Dermis microvascular lymphatic vessel endothelial cell (primary cell): ENCODE results near the gene PDE8B. TPM values are rescaled to one million over a fixed set of nuclear protein-coding genes. Genes with fewer than 3 reads are reported as not detected.
A peak's percentile ranks its signal among the peaks of the same experiment; 100 is the strongest.

Experiments
- DNase-seq, 2 donors: peaks; one replicate each; pipeline versions ENCODE4 v3.0.0 to v3.0.0-alpha.2; 2010; ENCODE audit warnings: low read depth in 2 of 2
- total RNA-seq: library from RNA; depleted of rRNA; stranded (reverse); fragments of >200 nt; gene quantifications from 2 replicates; pipeline ENCODE4 v1.2.1, GENCODE V29; 2014

Gene PDE8B
- total RNA-seq, 1 donor from 2014 or later: not detected

DNA sequence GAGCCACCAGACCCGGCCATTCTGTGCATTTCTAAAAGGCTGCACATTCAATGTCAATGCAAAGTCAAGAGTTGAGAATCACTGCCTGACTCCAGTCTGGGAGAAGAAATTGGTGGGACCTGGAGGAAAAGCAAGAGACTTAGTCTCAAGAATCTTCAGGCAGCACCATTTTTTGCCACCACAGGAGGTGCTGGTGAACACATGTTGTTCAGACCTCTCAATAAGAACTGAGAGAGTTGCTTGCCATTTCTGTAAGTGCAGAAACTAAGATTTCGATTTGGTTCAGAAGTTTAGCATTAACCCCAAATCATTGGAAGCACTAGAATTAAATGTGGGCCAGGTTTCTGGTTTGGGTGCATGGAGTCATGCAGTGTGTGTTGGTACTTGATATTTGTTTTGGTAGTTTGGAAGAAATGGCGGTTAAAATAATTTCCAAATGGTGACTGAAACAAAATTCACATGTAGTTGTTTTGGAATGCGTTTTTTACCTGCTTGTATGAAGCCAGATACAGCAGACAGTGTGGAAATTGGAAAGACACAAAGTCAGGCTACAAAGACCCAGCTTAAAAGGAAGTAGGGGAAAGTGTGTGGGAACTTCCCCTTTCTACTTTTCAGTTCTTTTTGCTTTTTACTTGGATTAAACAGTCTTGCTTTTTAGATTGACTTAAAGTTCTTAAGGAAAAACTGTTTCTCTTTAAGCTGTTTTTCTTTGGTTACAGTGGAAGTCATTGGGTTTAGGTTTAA, 20.4 kb downstream of the PDE8B start:
- no peak for DNase-seq

DNA sequence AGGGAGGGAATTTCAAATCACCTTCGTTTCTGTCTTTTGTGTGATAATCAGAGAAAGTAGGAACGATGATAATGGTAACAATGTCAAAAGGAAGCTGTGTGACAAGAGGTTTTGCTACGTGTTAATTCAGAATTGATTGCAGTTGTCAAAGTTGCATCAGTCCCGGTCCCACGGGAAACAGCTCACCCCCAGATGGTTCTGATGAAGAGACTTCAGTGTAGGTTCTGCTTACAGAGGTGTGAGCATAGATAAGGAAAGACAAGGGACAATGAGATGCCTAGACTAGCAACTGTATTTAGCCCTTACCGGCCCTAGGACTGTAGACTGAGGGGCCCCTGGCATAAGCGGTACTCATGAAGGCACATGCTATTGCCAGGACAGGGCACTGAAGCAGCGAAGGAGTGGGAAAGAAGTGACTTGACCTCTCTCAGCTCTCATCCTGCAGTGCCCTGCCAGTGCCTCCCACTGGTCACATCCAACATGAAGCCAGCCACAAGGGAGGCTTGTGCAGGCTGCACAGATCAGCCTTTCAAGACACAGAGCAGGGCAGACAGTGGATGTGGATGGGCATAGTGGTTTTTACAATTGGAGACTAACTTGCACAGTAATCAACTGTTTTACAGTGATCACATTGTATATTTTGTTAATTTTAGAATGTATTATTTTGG, 21.1 kb downstream of the PDE8B start:
- no peak for DNase-seq

DNA sequence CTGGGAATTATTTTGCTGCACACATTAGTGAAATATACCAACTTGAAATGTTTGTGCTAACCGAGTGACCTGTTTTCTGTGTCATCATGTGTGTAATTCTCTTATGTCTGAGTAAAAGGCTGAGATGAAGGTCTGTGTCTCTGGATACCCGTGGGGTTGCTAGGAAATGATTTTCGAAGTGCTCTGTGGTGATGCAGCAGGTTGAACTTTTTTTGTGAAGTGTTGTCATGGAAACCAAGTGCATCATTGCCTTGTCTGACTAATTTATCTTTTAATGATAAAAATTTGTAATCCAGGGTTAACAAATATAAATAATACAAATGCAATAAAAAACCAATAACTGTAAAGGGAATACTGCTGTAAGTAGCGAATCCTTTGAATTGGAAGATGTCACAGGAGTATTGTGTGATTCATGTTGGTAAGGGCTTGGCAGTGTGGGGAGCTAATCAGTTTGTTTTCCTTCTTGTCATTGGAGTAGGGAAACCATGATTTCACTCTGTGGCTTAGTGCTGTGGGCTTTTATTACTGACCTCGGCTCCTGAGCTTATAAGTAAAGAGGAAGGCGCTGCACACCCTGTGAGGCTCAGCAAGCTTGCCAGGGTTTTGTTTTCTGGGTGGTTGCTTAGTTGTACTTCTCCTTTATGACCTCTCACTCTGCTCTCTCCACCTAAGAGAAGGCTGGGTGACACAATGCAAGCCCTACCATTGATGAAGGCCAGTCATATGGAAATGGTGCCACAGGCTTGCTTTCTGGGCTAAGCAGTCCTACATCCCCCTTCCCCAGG, 22.3 kb downstream of the PDE8B start:
- no peak for DNase-seq

DNA sequence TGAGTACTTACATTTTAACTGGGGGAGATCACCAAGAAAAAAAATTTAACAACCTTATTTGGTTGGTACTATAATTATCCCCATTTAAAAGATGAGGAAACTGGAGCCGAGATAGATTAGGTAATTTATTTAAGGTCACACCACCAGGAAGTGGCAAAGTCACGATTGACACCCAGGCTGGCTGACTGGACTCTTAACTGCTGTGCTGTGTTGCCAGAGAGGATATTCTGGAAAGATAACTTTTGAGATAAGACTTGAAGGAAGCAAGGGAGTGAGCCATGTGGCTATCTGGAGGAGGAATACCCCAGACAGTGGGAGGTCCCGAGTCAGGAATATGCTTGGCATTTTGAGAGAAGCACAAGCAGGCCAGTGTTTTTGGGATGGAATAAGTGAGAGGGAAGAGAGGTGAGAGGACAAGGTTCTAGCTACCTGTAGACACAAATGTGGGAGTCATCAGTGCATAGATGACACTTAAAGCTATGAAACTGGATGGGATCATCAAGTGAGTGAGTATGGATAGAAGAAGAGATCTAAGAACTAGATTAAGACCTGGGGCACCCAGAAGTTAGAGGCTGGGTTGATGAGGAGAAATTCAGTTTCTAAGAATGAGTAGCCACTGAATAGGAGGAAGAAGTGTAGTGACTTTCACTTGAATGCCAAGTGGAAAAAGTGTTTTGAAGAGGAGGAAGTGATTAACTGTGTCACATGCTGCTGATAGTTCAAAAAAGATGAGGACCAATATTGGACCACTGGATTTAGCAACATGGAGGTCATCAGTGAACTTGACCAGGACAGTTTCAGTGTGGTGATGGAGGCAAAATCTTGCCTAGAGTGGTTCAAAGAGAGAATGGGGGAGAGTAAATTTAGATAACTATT, 25.6 kb downstream of the PDE8B start:
- no peak for DNase-seq

DNA sequence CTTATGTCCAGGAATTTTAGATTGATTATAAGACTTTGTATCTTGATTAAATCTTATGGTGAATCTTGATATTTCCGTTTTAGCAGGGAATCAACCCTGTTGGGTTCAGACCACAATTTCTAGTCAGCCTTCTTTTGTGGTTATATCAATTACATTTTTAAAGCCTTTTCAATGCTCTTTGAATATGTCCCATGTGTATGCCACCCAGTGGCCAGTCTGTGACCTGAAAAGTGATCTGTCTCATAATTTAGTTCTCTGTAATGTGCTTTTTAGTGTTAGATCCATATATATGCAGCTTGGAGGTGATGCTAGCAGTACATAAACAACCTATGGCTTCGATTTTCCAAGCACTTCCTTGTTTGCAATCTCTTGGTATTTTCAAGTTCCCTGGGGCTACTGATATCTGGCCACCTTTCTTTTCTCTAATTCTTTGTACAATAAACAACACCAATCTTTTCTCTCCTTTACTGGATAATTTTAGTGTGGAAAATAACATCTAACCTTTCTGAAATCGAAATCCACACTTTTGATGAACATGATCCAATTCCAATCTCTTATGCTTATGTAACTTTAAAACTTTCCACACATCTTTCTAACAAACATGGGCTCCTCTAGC, 28.8 kb downstream of the PDE8B start:
- peak; percentile 40 to 43 for DNase-seq

DNA sequence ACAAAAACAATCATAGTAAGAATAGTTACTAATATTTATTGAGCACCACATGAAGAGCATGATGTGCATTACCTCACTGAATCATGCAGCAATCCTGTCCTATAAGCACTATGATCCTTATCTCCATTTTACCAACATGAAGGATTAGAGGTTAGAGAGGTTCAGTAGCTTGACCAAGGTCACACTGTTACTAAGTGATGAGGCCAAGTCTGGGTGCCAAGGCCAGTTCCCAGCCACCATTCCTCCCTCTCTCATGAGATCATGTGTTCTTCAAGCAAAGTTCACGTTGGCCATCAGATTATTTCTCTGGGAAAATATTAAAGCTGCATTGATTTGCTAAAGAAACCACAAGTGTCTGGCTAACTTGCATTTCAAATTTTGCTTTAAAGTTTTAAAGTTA, 31.0 kb downstream of the PDE8B start:
- DNase-seq: no peak

DNA sequence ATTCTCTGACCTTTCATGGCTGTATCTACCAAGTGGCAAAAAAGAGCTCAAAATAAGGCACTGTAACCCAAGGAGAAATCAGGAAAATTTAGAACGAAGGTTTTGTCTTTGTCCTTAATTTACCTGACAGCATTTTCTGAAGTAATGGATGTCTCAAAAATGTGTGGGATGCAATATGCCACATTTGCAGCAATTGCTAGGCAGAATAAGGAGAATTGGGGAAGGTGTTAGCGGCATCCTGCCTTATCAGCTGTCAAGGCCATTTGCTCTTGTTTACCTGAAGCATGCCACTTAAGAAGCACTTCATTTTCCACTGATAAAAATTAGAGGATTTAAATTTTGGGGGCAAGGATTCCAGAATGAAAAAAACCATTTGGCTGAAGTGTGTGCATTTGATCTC, 39.0 kb downstream of the PDE8B start:
- DNase-seq: no peak

DNA sequence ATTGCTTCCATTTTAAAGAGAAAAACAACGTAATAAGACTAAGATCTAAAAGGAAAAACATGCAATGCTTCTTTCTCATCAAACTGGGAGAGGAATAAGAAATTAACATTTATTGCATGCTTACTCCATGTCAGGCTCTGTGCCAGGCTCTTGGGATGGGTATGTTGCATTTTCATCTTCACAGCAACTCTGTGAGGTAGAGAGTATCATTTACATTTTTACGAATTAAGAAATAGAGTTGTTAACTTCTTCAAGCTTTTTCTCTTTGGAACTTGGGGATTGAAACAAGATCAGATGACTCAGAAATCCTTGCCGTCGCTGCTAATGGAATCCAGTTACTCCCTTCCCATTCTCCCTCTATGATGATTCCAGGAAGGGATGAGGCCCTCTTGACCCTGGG, 39.5 kb downstream of the PDE8B start:
- no peak for DNase-seq

DNA sequence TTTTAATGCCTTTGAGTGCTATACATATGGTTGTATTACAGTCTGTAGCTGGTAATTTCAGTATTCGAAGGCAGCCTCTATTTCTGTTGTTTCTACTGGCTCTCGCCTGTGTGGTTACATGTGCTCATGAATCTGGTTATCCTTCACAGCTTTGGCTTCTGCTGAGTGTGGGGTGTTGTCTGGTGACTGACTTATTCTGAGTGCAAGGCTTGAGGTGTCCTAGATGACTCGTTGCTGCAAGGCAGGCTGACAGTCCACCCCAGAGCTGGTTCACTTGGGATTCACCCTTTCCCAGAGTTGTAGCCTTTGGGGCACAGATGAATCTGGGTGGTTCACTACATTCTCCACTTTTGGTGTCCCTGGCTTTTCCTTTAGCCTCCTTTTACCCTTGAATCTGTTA, 41.4 kb downstream of the PDE8B start:
- no peak for DNase-seq

DNA sequence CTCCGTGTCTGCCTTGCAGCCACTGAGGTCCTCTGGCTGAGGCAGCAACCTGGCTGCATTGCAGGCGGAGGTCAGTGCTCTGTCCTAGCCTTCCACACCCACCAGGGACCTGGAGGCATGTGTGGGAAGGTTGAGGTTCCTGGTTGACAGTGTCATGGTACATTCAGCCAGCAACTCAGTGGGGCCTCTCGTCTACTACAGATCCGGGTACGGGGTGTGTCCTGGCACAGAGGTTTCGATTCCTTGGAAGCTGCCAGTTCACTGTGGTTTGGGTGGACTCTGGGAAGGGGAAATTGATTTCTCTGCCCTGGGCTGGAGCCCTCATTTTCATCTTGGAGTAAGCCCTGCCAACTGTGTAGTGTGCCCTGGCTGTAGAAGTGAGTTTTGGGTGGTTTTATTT, 45.1 kb downstream of the PDE8B start:
- DNase-seq: no peak

DNA sequence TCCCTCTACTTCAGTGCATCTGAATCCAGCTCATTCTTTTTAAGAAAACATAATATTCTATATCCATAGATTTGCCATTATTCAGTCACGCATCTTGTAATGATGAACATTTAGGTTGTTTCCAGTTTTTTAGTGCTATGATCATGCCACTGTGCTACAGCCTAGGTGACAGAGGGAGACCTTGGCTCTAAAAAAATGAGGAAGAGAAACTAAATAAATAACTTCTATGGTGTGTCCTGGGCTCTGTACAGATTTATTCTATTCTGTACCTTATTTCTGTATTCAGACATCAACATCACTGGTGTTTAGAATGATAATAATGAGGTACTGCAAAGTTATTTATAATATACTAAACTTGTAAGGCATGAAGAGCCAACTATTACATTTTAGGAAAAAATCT, 45.9 kb downstream of the PDE8B start:
- no peak for DNase-seq

DNA sequence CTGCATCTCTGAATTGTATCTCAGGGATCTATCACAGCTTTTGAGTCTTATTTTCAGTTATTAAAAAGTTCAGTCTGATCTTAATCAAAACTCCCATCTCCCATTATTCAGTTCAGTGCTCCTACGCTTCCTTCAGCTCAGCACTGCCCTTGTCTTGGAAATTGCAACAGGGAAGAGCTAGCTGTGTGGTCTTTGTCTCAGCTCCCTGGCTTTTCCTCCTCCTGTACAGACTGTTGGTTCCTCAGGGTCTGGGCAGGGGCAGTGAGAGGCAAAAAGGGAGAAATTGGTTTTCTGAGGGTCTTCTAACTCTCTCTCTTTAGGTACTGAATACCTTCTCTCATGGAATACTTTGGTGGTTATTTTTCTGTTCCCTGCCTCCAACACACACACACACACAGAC, 48.2 kb downstream of the PDE8B start:
- no peak for DNase-seq

DNA sequence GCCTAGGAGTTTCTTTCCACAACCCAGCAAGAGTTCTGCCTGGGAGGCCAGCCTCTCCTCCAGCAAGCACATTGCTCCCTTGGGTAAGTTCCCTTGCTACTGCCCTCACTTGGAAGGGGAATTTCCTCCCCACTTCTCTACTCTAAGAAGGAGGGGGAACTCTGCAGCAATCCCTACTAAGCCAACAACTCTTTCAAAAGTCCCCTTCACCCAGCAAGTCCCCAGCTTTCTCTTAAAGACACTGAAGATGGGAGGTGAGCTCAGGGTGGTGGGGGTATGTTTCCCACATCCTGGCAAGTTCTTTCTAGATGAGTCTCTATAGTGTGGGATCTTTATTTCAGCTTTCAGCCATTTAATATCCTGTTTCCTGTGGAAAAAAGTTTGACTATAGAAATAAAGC, 49.0 kb downstream of the PDE8B start:
- DNase-seq: no peak

DNA sequence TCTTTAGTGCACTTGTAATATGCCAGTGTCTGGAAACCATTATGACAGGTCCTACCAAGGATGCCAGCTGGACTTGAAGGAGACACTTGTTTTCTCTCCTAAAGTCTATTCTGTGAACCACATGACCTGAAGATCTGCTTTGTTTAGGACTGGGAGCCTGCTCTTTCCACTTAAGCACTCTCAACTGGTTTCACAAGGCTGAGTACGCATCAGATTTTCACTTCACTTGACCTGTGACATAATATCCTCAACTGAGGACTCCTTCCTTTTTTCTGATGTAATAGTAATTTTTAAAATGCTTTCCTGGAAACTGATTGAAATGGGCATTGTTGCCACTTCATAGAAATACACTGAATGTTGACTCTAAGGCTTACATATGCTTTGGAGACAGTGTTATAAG, 52.2 kb downstream of the PDE8B start:
- DNase-seq: no peak

DNA sequence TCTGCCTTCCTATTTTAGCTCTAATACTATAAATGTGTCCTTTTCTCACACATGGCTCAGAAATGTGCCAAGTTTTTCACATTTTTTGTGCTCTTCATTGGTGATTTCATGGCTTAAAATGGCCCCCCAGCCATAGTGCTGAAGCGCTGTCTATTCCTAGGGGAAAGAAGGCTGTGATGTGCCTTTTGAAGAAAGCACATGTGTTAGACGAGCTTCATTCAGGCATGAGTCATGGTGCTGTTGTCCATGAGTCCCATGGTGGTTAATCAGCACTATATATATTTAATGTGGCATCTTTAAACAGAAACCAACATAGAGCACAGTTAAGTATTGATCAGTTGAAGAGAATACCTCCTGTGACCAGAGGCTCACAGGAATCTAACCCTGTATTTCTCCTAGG, 55.8 kb downstream of the PDE8B start:
- no peak for DNase-seq

DNA sequence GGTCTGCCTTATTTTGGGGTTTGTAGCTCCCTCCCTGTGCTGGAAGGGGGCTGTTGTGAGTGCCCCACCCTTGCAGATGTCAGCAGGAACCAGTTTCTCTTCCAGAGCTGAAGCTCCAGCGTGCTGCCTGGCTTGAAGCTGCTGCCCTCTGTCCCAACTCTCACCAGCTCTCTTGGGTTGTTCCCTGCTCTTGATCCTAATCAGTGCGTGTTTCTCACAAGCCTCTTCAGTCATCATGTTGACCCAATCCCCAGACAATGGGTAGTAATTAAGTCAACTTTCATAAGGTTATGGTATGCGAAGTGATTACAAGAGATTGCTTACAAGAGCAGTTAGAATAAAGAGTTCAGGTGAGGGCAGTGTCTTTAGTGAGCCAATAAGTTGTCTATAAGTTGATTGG, 57.0 kb downstream of the PDE8B start:
- DNase-seq: no peak

DNA sequence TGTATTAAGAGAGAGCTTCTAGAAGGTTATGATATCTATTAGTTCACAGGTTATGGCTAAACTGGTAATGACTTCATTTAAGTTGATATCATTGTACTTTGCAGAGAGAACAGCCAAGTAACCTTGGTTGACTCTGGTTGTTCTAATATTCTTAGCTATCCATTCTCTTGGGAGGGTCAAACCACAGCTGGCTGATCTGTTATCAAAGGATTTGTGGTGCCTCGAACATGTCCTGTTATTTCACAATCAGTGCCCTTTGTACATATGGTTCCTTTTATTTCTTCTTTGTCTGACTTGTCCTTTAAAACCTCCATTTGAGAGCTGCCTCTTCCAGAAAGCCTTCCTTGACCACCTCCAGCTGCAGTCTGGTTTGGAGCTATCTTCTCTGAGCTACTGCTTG, 61.7 kb downstream of the PDE8B start:
- no peak for DNase-seq

DNA sequence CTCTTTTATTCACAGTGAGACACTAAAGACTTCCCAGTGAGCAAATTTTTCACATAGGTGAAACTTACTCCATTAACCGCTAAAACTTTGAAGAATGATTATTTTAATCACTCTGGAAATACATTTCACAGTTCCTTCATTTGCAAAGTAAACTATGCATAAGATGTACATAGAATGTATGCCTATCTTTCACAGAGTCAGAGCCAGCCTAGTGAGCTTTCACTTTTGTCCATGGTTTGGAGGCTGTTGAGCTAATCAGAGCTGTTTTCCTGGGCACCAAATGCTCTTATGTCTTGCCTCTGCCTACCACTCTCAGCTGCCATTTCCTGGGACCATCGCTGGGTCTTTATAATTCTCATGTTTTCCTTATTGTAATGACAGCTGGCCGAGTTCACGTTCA, 67.3 kb downstream of the PDE8B start:
- no peak for DNase-seq

DNA sequence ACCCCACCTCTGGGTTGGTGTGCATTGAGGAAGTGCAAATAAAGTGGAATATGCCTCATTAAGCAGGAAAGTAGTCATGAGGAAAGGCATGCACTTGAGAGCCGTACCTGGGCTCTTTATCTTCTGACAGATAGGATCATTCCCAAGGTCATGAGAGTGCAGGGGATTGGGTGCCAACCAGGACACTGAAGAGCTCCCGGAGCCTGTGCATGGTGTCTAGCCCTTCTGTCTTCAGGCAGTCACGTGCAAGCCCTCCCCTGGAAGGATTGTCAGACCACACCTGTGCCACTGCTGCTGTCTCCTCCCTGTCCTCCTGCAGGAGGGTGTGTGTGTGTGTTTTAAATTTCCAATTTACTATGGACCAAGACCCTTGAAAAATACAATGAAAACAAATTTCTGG, 69.6 kb downstream of the PDE8B start:
- DNase-seq: no peak

DNA sequence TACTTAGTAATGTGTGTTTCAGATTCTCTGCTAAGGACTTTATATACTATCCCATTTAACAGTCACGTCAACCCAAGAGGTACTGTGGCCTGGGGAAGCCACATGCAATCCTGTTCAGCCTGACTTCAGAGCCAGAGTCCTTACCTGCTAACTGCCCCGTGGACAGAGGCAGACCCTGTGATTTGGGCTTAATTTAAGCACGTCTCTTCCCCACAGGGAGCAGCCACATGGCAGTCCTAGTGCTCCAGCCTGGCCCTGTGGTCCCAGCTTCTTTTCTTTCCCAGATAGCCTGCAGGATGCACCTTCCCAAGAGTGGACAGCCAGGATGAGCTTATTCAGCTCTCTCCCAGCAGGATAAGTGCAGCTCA, 71.5 kb downstream of the PDE8B start:
- no peak for DNase-seq

DNA sequence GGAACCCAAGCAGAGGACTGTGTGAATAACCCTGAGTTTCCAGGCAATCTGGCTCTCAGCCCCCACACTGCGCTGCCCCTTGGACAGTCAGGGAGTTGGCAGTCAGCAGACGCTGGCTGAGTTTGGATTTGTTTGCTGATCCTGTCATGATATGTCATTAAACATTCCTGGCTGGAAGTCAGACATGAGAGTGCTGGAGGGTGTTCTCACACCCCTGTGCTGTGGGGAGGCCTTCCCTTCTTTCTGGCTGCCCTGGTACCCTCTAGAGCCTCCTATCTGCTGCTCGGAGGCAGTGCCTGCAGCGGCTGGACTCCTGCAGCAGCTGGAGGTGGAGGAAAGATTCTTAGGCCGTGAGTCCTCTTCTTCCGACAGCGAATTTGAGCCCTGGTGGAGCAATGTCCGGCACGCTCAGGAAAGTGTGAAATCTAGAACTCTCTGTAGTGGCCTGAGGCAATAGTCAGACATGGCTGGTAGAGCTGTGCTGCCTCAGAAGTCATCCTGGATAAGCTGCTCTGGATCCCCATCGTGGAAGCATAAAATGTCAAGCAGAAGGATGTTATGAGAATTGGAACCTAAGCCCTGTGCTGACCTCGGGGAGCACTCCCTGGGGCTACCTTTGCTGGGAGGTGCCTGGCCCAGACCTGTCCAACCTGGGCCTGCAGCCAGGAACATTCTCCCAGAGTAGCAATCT, 72.0 kb downstream of the PDE8B start:
- DNase-seq: no peak
